GOT3 (cell line): ENCODE data around the gene SPEF1.
A peak's percentile ranks its signal among the peaks of the same experiment; 100 is the strongest.
"Not testable (repeated sequence)": the region's sequence is repeated elsewhere in the genome, so short reads cannot be mapped to it uniquely, and the experiment has no call there.

Experiments used
- DNase-seq: peaks from one replicate; lab custom pipeline; 2025; ENCODE audit warnings: mixed read lengths; lab: John Stamatoyannopoulos, UW

Gene SPEF1

GRCh38 chr20:3808544-3808943, 27.3 kb upstream of the SPEF1 start:
- no peak for DNase-seq

GRCh38 chr20:3804781-3805180, 23.5 kb upstream of the SPEF1 start:
- DNase-seq: no peak

DNA sequence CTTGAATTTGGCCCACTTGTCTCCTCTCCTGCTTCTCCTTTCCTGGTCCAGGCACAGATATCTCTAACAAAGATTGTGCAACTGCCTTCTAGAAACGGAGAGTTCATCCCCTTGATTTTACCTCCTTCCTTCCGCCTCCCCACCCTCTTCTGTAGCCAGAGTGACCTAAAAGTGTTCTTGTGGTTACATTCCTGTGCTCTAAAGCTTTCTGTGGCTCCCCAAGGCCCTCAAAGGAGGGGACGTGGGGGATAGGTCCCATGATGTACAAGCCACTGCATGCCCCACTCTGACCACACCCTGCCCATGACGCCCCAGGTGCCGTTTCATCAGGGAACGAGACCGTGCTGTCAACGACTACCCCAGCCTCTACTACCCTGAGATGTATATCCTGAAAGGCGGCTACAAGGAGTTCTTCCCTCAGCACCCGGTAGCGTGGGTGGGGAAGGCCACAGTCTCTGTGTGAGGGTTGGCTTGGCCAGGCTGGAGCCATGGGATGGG, 23.1 kb upstream of the SPEF1 start:
- no peak for DNase-seq

GRCh38 chr20:3803854-3804253, 22.6 kb upstream of the SPEF1 start:
- no peak for DNase-seq

DNA sequence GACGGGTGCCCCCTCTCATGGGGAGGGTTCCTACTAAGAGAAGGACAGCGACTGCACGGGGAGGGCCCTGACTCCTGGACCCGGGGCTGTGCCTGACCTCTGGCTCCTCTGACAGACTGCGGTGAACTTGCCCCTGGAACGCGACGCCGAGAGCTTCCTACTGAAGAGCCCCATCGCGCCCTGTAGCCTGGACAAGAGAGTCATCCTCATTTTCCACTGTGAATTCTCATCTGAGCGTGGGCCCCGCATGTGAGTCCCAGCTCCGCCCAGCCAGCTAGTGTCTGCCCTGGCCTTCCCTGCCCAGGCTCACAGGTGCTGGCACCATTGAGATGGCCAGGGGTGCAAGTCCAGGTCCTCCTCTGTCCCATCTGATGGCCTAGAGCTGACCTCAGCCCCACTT, 22.0 kb upstream of the SPEF1 start:
- DNase-seq: no peak

- no peak for DNase-seq
Measured at GRCh38 chr20:3802524-3803239, 21.4 kb upstream of the SPEF1 start.

DNA sequence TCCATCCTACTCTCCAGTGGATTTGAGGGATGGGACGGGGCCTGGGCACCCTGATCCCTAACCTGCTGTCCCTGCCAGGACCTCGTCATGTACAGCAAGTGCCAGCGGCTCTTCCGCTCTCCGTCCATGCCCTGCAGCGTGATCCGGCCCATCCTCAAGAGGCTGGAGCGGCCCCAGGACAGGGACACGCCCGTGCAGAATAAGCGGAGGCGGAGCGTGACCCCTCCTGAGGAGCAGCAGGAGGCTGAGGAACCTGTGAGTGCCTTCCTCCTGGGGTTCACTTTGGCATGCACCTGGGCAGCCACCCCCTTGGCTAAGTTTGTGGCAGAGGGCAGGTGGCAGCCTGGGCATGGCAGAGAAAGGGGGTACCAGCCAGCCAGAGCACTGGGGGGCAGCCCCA, 20.6 kb upstream of the SPEF1 start:
- DNase-seq: no peak

DNA sequence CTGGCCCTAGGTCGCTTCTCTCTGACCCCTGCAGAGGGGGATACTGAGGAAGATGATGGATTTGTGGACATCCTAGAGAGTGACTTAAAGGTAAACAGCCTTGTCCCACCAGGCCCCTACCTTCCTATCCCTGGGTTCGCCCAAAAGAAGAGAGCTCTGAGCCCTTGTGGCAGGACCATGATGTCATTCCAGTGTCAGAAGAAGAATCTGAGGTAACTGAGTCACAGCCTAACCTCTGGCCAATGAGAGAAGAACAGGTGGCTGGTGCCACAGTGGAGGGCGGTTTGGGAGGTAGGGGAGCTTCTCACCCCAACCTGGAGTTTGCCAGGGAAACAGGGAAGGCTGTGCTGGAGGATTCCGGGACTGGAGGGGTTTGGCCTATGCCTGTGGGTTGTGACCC, 20.1 kb upstream of the SPEF1 start:
- DNase-seq: no peak

DNA sequence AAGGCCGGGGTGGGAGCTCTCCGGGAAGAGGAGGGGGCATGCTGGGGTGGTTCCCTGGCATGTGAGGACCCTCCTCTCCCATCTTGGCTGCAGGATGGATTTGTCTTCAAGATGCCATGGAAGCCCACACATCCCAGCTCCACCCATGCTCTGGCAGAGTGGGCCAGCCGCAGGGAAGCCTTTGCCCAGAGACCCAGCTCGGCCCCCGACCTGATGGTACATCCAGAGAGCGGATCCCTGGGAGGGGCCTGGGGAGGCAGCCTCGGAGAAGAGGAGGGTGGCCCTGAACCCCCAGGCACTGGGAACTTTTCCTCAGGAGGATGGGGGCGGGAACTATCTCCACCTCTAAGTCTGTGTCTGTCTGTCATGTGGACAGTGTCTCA, 19.6 kb upstream of the SPEF1 start:
- no peak for DNase-seq

GRCh38 chr20:3800256-3800877, 19.1 kb upstream of the SPEF1 start:
- no peak for DNase-seq

DNA sequence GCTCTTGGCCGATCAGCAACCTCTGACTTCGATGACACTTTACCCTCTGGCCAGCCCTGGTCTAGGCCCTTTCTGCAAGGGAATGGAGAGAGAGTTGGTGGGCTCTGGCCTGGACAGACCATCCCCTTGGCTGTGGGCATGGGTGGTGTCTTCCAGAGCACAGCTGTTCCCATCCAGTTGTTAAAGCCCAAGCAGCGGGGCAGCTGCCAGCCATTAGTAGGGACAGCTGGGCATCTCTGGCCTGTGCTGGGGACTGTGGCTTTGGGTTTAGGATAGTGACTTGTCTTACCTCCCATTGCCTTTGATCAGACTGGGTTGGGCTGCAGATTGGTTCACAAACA, 17.6 kb upstream of the SPEF1 start:
- no peak for DNase-seq

- DNase-seq: no peak
Measured at GRCh38 chr20:3798373-3798768, 17.1 kb upstream of the SPEF1 start.

DNA sequence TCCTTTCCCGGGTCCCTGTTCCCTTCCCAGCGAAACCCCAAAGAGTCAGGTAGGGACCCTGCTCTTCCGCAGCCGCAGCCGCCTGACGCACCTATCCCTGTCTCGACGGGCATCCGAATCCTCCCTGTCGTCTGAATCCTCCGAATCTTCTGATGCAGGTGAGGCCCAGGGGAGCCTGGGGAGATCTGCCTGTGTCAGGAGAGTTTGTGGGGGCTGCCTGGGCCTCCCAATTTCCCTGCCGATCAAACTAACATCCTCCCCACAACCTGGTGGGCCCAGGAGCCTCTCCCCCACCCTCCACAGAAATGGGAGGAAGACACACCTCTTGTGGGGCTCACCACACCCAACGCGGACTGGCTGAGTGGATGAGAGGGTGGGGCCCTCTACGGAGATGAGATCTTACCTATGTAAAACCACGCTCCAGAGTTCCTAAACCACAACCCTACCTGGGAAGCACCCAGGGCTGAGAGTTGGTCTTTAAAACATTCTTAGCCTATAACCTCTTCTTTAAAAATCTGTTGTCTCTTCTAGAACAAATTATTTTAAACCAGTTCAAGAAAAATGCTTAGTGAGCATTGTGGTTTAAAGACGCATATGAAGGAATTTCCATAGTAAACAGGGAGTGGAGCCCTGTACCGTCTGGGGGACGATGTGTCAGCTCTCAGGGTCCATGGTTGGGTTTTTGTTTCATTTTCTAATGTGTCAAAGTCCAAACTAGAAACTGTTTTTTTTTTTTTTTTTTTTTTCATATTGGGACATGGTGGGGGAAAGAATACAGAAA, 16.5 kb upstream of the SPEF1 start:
- DNase-seq: no peak

GRCh38 chr20:3797226-3797545, 15.9 kb upstream of the SPEF1 start:
- DNase-seq: no peak

DNA sequence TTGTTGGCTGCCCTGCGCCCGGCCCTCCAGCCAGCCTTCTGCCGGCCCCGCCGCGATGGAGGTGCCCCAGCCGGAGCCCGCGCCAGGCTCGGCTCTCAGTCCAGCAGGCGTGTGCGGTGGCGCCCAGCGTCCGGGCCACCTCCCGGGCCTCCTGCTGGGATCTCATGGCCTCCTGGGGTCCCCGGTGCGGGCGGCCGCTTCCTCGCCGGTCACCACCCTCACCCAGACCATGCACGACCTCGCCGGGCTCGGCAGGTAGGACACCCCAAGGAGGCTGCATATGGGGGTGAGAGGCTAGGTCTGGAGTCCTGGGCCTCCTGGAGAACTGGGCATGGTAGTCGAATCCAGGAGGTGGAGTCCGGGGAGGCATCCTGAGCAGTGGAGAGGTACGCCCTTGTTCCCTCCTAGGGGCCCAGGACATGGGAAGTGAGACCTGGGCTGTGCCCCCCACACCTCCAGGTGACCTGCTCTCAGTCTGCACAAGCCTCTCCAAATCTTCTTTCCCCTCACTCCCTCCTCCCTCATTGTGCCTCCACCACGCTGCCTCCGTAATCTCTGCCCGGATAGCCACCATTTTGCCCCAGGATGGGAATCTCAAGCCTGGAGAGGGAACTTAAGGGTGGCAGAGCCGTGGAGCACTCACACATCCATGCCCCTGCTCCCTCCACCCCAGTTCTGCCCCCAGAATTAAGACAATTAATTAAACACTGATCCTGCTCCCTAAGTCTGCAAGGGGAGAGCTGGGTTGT, 15.4 kb upstream of the SPEF1 start:
- DNase-seq: no peak

DNA sequence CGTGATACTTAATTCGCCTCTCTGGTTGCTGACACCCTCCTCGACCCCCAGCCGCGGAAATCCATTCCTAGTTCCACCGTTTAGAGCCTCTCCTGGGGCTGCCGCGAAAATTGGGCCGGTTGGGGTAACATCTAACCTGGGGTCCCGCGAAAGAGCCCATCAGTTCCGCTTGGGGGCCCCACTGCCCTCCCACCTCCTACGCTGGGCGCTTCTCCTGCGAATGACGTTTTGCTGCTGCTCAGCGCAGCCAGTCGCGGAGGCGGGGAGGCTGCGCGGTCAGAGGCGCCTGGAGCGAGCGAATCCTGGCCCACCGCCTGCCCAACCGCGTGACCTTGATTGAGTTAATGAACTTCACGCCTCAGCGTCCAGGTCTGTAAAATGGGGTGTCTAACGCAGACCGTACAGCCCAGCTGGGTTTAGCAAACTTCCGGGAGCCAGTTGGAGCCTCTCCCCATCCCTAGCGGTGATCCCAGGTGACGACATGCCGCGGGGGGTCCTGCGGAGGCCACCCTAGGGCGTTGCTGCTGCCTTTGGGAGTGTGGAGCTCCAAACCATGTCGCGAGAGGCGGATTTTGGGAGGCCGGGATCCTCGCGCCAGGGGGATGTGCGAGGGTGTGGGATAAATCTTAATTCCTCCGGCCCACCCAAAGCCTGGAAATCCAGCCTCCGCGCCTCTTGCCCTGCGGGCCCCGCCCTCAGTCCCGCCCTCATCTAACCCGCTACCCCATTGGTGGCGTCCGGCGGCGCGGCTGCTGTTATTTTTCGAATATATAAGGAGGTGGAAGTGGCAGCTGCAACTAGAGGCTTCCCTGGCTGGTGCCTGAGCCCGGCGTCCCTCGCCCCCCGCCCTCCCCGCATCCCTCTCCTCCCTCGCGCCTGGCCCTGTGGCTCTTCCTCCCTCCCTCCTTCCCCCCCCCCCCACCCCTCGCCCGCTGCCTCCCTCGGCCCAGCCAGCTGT, 14.5 kb upstream of the SPEF1 start, which contains the start of gene CDC25B:
Gene CDC25B, plus strand, starts transcription at position 800 of the 958 bp plus-strand sequence. CDS start 222 bp downstream, outside the sequence.
- peak; percentile 83 for DNase-seq

DNA sequence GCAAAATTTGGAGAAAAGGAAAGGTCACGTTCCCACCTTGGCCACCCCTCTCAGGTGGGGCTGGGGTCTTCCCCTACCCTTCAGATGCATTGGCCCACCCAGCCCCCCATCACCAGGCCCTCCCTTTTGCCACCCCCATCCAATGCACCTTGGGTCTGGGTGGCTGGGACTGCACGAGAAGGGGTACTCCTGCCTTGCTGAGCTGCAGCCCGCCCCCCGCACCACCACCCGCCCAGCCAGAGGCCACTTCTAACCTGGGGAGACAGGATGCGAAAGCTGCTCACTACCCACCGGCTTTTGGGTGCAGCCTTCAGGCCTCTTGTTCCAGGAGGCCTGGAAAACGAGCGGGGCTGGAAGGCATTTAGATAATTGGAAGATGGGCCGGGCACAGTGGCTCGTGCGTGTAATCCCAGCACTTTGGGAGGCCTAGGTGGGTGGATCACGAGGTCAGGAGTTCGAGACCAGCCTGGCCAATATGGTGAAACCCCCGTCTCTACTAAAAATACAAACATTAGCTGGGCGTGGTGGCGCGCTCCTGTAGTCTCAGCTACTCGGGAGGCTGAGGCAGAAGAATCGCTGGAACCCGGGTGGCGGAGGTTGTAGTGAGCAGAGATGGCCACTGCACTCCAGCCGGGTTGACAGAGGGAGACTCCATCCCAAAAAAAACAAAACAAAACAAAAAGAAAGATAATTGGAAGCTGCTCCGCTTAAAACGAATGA, 13.6 kb upstream of the SPEF1 start:
- no peak for DNase-seq

GRCh38 chr20:3794168-3794567, 12.9 kb upstream of the SPEF1 start:
- not testable (repeated sequence) for DNase-seq

GRCh38 chr20:3789201-3789600, 8.0 kb upstream of the SPEF1 start:
- DNase-seq: not testable (repeated sequence)

- no peak for DNase-seq
Measured at GRCh38 chr20:3788685-3789155, 7.5 kb upstream of the SPEF1 start.
